Keratinocyte (primary cell): ENCODE measurements around the gene KLHL15.

Experiments
- EZH2 ChIP-seq: IDR thresholded peaks from one replicate; pipeline ENCODE4 v1.6.1; 2012; ENCODE audit warnings: inconsistent platforms, mild to moderate bottlenecking, low read length, moderate library complexity
- TF ChIP-seq, protein P1 (sequence below), 3 experiments: IDR thresholded peaks in 1 of 3; conservative IDR thresholded peaks in 1 of 3; optimal IDR thresholded peaks in 1 of 3; 2 replicates in 2 of 3; 3 replicates in 1 of 3; pipeline versions ENCODE3 to v1.5.1; 2011; ENCODE audit warnings: low read length in 3 of 3, mild to moderate bottlenecking in 3 of 3, moderate library complexity in 2 of 3, control low read depth in 1 of 3, inconsistent platforms in 1 of 3; ENCODE audit not compliant: insufficient read depth in 2 of 3; ENCODE audit errors: extremely low read depth in 1 of 3

DNA sequence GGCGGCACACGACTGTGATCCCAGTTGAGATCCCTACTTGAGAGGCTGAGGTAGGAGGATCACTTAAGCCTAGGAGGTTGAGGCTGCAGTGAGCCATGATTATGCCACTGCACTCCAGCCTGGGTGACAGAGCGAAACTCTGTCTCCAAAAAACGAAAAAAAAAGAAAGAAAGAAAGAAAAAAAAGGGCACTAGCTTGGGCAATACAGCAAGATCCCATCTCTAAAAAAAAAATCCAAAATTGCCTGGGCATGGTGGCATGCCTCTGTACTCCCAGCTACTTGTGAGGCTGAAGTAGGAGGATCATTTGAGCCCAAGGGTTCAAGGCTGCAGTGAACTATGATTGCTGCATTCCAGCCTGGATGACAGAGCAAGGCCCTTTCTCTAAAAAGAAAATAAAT is 10.7 kb upstream of the KLHL15 start:
- TF ChIP-seq, protein P1, sequence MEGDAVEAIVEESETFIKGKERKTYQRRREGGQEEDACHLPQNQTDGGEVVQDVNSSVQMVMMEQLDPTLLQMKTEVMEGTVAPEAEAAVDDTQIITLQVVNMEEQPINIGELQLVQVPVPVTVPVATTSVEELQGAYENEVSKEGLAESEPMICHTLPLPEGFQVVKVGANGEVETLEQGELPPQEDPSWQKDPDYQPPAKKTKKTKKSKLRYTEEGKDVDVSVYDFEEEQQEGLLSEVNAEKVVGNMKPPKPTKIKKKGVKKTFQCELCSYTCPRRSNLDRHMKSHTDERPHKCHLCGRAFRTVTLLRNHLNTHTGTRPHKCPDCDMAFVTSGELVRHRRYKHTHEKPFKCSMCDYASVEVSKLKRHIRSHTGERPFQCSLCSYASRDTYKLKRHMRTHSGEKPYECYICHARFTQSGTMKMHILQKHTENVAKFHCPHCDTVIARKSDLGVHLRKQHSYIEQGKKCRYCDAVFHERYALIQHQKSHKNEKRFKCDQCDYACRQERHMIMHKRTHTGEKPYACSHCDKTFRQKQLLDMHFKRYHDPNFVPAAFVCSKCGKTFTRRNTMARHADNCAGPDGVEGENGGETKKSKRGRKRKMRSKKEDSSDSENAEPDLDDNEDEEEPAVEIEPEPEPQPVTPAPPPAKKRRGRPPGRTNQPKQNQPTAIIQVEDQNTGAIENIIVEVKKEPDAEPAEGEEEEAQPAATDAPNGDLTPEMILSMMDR (optimal IDR thresholded peaks at IDR 0.05 in 1 of 3, IDR thresholded peaks at IDR 0.05 in 1 of 3, conservative IDR thresholded peaks at IDR 0.05 in 1 of 3; ENCODE audit: extremely low read depth in 1 of 3, insufficient read depth in 2 of 3, low read length in 3 of 3): no peak
- TF ChIP-seq EZH2: no peak
